GM21447 (cell line): ENCODE data around the gene JHY.

Source experiments
- ATAC-seq: cut with Tn5 transposase; IDR thresholded peaks from one replicate; pipeline ENCODE4 v1.9.1; 2021; ENCODE audit not compliant: unreplicated experiment

The JHY gene

DNA sequence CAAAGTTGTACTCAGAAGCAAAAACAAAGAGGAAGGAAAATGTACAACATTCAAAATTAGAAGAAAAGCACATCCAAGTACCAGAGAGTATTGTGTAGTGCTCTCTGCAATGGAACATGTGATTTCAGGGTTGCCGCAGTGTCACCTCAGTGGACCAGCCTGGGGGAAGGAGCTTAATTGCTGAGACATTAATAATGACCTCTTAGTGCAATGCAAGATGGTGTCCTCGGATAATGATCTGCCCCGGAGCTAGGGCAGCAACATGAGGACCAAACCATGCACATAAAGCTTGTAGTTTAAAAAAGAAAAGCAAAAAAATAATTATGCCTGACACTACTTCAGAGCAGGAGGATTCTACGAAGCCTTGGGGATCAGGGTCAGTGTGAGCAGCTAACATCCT, 11.3 kb upstream of the JHY start:
- no peak for ATAC-seq

DNA sequence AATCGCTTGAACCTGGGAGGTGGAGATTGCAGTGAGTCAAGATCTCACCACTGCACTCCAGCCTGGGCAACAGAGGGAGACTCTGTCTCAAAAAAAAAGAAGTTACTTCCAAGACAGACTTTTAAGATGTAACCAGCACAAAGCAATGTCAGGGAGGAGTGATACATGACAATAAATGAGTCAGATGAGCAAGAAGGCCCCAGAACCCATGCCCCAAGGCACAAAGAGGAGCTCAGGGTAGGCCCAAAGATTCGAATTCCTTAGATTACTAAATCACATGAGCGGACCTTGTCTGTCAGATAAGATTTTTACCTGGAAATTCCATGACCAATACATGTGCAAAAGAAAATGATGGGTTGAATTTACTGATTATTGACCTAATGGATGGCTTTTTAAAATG, 10.5 kb upstream of the JHY start:
- no peak for ATAC-seq

DNA sequence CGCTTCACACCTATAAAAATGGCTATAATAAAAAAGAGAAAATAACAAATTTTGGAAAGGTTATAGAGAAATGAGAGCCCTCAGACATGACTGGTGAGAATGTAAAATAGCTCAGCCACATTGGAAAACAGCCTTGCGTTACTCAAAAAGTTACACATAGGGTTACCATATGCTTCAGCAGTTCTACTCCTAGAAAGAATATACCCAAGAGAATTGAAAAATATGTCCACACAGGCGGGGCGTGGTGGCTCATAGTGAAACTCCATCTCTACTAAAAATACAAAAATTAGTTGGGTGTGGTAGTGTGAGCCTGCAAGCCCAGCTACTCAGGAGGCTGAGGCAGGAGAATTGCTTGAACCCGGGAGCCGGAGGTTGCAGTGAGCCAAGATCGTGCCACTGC, 7.6 kb upstream of the JHY start:
- peak; percentile 74 for ATAC-seq

DNA sequence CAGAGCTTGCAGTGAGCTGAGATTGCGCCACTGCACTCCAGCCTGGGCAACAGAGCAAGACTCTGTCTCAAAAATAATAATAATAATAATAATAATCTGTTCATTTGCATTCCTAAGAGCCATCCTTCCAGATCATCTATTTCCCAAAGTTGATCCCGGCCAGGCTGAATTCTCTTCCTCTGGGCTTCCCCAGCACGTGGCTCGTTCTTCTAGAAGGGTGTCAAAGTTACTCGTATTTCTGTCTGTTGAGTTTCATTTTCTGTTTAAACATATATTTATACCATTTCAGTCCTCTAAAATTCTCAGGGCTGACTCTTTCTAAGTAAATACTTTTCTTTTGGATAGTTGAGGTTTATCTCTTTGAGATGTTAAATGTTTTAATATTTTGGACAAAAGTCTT, 4.8 kb upstream of the JHY start:
- no peak for ATAC-seq

DNA sequence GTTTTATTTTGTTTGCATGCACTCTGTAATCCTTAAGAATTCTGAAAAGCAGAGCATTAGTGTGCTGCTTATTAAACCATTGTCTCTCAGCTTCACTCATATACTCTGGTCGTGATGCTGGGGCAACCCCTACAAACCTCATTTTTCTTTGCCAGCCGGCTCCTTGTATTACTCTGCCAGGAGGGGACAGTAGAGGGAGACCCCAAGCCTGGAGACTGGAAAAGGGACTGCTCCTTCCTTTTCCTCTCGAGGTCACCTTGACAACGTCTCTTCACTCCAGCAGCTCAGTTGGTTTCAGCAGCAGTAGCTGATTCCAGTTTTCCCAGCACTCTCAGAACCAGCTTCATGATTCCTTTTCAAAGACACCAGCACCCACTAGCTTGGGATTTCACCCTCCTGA, 2.8 kb upstream of the JHY start:
- ATAC-seq, result no peak

DNA sequence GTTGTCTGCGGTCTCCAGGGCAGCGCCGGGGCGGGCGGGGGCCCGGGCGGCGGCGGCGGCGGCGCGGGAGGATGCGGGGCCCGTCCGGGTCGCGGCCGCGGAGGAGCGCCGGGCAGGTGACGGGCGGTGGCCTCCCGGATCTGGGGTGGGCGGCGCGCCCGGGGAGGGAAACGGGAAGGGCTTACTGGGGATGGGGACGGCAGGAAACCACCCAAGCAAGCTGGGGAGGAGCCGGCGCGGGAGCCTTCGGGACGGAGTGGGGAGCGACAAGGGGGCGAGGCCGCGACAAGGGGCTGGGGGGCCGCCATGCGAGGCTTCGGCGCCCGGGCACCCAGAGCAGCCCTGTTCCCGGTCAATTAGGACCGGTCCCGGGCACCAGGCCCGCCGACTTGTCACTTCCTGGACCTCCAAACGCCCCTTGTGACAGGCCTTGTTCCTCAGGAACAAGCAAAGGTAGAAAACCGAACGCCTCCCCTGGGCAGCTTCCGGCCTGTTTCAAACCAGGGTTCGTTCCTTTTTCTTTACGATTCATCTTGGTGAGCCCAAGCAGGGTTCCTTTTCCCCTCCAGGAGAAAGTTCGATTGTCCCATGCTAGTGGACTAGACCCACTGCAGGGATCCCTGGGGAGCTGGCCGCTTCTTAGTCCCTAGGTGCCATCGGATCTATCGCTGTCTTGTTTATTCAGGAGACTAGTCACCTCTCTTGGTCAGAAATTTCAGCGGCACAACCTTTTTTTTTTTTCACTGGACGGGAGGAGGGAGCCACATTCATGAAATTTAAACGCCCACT, 492 bp downstream of the JHY start:
- peak; percentile 58 for ATAC-seq

DNA sequence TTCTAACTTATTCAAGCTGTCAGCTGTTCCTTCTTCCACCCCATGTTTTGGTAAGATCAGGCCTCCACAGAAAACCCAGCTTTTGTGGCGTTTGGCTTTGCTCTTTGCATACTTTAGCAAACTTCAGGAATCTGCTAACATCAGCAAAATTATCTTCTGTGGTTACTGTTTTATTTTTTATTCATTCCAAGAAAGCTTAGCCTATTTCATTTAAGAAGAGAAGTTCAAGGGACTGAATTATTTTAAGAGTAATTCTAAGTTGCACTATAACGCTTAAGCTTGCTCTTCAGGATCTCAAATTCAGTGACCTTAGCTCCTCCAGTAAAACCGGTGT, 1.1 kb downstream of the JHY start:
- ATAC-seq, result no peak

DNA sequence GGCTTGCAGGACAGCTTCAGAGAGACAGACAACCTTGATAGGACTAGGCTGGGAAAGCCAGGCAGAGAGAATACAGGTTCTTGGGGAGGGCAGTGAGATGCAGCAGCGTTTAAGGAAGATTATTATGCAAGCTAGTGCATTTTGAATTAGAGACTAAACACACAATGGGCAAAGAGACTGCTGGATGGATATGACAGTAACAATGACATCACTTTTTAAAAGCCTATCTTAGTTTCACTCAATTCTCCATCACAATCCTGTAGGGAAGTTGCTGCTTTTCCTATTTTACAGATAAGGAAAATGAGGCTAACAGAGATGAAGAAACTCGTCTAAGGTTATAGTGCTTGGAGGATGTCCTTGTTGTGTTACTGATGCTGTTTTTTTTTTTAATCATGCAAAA, 5.6 kb downstream of the JHY start:
- ATAC-seq, result no peak

DNA sequence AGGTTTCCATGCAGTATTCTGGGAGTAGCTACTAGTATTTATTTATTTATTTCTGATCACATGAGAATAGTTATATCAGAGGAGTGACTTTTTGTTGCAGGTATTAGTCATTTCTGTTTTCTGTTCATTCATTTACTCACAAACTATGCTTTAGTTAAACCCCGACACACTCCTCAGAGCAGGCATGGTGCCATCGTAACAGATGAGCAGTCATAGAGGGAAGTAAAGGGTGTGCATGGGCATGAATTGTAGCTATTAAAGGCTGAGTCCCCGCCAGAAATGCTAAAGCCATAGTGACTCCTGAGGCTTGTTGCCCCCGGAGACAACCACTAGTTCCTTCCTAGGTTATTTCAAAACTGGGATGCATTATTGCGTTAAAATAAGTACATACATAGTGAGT, 10.6 kb downstream of the JHY start:
- ATAC-seq, result no peak

DNA sequence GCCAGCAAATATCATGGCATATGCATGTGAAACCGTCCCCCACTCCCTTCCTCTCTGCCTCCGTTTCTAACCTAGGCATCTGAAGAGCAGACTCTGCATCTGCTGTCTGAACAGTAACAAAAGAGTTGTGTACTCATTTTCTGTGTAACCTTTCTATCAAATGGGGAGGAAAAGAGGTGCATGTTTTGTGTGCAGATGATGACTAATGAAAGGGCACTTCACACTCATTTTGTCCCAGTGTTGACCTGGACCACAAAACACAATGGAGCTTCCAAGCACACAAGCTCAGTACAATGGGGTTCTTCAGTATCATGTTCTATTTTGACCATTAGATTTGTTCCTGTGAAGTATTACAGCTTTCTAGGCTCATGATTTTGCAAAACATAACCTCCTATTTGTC, 13.0 kb downstream of the JHY start:
- ATAC-seq, result no peak

DNA sequence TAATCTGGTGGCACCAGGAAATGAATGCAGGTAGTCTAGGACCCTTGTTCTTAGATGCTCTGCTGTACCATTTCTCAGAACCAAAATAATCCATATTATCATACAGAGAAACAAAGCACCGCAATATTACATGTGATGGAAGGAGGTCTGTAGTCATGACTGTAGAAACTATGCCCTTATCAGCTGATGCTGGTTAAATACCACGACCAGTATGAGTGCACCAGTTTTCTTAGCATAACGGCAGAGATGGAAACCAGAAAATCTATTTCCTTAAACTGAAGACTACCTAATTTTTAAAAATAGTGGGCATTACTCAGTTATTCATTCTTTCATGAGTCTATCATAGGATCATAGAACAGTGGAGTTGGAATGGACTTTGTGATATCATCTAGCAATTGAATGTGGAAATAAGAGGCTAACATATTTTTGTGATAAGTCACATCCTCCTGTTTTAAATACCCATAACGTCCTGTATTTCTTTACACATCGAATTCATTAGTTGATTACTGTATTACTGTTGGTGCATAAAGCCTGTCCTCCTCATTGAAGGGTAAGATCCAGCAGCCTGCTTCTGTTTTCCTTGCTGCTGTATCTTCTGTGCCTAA, 15.1 kb downstream of the JHY start:
- ATAC-seq, result no peak

DNA sequence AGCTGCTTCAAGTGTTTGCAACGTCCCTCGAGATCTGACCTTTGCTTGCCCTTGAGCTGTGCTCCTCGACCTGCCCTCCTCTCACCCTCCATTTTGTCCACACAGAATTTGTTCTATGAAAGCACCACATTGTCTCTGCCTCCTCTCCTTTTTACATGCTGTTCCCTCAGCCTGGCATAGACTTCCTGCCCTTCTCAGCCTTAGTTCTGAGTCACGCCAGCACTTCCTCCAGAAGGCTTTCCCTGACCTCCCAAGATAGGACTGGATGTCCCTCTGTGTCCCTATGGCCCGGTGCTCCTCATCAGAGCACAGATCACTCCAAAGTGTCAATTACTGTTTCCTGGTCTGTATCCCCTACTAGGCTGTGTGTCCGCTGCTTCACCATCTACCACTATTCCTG, 16.2 kb downstream of the JHY start:
- ATAC-seq, result no peak

DNA sequence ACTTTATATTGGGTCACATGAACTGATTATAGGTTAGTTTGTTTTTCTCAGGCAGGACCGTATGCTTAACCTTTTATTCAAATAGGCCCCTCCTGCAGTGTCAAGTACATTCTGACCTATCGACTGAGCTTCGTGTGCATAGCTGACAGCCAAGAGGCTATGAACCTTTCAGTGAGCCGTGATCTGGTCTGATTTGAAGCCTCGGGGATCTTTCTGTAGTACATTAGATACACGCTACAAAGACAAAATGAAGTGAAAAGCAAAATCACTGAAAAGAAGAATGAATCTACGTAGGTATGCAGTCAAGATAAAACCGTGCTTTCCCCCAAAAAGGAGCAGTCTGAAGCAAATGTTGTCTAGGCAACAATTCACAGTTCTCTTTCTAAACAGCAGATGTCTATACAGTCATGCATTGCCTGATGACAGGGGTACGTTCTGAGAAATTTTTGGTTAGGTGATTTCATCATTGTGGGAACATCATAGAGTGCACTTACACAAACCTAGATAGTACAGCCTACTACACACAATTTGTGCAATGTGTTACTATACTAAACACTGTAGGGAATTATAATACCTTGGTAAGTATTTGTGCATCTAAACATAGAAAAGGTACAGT, 18.1 kb downstream of the JHY start:
- ATAC-seq, result no peak

DNA sequence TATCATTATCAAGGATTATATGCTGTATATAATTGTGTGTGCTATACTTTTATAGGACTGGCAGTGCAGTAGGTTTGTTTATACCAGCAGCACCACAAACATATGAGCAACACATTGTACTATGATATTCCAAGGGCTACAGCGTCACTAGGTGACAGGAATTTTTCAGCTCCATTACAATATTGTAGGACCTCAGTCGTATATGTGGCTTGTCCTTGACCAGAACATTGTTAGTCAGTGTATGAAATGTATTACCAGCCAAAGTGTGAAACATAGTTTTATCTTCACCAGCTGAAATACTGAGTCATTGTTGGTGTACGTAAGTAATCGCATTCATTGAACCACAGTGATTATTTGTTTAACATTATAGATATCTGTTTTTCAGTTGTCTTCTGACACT, 20.4 kb downstream of the JHY start:
- no peak for ATAC-seq

DNA sequence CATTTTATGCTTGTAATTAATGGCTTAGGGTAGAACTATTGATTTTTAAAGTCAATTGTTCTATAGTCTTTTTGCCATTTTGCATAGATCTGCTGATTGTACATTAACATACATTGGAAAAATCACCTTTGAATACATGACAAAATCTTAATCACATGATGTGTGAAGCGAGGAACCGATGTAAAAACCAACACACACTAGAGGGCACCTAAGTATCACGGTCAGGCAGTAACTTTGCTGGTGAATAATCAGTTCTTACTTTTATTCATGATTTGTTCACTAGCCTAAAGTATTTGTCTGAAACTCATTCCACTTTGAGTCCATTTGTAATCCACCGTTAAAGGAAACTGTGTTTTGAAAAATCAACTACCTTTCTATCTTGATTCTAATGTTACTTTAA, 28.2 kb downstream of the JHY start:
- ATAC-seq, result no peak

DNA sequence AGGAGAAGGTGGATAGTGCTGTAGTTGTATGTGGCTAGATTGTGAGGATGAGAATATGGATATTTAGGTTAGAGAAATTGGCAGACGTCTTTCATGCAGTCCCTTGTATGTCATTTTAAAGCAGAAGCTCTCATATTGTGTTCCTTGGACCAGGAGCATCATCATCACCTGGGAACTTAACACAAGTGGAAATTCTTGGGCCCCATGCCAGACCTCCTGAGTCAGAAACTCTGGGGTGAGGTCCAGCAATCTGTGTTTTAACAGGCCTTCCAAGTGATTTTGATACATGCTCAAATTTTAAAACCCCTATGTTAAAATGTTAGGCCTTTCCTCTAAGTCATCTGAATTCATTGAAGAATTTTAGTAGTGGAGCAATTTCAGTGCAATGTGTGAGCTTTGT, 34.8 kb downstream of the JHY start:
- no peak for ATAC-seq

DNA sequence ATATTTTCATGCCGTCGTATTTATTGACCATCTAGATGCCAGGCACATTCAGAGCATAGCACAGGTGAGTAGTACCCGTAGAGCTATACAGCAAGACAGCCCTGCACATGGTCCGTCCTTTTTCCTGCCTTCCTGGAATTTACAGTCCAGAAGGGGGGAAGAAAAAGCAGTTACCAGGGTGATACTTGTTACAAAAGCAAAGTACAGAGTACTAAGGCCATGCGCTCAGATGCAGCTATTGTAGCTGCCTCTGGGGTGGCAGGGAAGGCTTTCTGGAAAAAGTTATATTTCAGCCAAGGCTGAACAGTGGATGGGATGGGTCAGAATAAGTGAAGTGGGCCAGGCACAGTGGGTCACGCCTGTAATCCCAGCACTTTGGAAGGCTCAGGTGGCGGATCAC, 36.2 kb downstream of the JHY start:
- ATAC-seq, result no peak

DNA sequence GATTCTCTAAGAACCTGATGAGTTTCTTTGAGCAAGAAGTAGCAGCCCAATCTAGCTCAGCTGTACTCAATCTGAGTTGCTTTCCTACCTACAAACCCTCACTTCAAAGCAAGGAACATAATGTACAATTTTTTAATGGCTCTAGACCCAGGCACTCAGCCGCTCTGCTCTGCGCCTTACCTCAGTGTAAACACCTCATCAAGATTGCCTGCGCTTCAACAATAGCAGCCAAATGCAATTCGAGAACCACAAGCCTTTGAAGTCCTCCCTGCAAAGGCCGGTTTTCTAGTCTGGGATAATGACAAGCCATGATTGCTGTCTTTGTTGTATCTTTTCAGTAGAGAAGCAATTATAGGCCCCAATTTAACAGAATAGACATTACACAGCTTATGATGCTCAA, 38.0 kb downstream of the JHY start:
- no peak for ATAC-seq

DNA sequence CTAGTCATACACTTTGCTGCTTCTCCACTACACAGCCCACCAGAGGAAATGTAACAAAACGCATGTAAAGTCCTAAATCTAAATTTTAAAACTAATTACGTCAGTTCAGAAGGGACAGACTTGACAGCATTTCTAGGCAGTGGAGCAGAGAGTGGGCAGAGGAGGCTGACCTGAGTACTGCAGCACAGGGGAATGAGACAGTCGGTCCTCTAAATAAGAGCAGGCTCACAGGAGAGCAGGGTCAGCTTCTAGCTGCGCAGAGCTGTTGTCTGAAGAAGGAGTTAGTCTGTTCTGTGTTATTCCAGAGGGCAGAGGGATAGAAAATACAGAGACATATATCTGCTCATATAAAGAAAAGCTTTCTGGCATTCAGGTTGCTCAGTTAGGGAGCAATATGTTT, 40.3 kb downstream of the JHY start:
- ATAC-seq, result no peak

DNA sequence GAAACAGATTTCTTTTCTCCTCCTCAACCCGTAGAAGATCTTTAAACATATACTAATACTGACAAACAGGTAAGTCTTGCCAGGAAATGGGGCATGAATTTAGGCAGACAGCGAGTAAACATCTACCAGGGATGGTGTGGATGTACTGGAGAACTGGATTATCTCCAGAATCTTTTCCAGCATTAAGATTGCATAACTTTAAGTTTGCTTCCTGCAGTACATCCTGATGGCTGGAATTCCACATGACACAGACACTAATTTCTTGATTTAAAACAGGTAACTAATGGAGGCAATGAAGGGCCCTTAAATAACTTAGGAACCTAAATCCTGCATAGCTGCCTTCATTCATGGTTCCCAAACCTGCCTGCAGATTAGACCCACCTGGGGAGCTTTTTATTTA, 40.7 kb downstream of the JHY start:
- no peak for ATAC-seq

DNA sequence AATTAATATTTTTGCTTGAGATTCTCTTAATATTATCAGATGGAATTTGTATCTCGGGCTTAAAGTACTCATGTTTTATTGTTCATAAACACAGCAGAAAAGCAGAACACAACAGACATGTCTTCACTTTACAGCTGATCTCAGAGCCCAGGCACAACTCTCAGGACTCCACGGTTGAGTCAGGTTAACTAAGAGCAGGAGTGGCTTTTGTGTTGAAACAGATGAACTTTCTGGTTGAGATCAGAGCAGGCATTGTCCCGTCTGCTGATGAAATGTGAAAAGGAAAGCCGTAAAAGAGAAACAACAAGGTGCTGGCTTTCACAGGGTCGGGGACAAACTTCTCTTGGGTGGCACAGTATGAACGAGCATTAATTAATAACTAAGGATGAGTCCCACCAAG, 49.0 kb downstream of the JHY start:
- ATAC-seq, result no peak

DNA sequence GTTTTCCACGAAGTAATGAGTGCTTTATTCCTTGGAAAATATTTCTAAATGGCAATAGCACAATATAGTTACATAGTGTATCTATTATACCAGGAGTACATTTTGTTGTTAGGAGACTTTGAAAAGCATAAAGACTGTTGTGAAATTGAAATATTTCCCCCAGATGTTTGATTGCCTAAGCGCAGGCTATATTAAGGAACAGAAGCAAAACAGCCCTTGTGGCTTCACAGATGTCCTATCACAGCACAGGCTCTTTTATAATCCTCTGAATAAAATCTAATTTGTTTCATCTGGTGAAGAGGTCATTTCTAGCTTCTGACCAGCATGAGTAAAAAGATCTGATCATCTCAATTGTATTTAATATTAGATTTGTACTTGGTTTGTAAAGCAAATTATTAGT, 50.9 kb downstream of the JHY start:
- no peak for ATAC-seq

DNA sequence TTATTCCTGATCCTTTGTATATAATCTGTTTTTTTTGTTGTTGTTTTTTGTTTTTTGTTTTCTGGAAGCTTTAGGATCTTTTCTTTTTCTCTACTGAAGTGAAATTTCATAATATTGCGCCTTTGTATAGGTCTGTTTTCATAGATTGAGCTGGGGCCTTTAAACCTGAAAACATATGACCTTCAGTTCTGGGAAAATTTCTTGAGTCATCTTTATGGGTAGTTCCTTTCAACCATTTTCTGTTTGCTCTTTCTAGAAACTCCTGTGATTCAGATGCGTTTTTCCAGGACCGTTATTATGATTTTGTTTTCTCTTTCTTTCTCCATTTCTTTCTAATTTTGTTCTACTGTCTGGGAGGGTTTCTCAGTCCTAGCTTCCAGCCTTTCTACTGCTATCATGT, 55.4 kb downstream of the JHY start:
- ATAC-seq, result no peak
